HL-60 (cell line): ENCODE results near the gene ARHGEF7.

Source experiments
- CTCF ChIP-seq: IDR thresholded peaks from one replicate; pipeline ENCODE4 v1.5.1; 2011; ENCODE audit warnings: low read length, control low read depth, inconsistent platforms; ENCODE audit not compliant: insufficient read depth
- POLR2AphosphoS5 ChIP-seq: IDR thresholded peaks from 2 replicates; pipeline ENCODE4 v1.6.1; 2012; ENCODE audit warnings: low read depth

- TF ChIP-seq CTCF, result no peak
- TF ChIP-seq POLR2AphosphoS5, result no peak
Measured at GRCh38 chr13:111317042-111317550, 202.0 kb downstream of the ARHGEF7 start.
